MM.1S (cell line): ENCODE data around the gene HECTD2.

Source experiments
- EZH2 ChIP-seq: fragments of 300-600 bp; sonication (generic); optimal IDR thresholded peaks from 2 replicates; pipeline ENCODE3; 2017; ENCODE audit warnings: low read depth, mild to moderate bottlenecking, antibody characterized with exemption, low read length, mixed read lengths
- EZH2phosphoT487 ChIP-seq: fragments of 300-600 bp; sonication (generic); IDR thresholded peaks from 2 replicates; pipeline ENCODE4 v1.6.1; 2018; ENCODE audit warnings: antibody characterized with exemption, low read length
- TF ChIP-seq, protein P1 (sequence below): fragments of 300-600 bp; sonication (generic); IDR thresholded peaks from 2 replicates; pipeline ENCODE4 v1.5.1; 2016; ENCODE audit warnings: antibody characterized with exemption, low read length, mixed read lengths

DNA sequence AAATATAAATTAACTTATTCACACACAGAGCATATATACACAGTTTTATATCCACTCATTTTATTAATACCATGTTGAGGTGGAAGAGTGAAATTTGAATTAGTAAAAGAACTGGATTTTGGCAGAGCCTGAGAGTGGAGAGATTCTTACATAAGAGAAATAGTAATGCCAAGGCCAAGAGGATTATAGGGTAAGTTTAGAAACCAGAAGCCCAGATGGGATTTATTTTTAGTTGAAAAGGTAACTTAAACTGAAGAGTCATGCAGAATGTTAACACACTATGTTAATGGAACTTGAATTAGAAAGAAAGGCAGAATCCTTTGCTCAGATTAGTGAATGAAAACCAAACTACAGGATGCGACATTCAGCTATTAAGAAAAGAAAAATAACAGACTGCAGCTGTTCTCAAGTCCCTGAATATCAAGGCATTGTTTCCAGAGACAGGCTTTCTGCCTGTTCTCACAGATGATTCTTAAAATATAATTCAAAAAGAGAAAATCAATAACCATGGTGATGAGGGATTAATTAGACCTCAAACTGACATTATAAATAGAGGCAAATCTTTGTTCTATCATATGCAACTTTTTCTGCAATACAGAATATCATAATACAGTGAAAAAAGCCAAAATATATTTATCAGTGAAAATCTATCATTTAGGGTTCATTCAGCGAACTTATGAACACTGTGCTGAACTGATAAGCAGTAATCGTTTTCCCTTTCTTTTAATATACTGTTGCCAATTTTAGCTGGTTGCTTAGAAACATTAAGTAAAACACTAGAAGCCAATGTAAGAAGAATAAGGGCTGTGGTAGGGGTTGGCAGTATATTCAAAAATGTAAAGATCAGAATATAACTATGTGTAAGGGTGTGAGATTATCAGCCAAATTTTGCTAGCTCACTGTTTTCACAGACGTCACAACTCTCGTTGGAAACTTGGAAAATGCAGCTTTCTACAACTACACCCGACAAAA, 34.4 kb downstream of the HECTD2 start:
- TF ChIP-seq EZH2phosphoT487 (no peak), EZH2 (no peak)
- TF ChIP-seq, protein P1, sequence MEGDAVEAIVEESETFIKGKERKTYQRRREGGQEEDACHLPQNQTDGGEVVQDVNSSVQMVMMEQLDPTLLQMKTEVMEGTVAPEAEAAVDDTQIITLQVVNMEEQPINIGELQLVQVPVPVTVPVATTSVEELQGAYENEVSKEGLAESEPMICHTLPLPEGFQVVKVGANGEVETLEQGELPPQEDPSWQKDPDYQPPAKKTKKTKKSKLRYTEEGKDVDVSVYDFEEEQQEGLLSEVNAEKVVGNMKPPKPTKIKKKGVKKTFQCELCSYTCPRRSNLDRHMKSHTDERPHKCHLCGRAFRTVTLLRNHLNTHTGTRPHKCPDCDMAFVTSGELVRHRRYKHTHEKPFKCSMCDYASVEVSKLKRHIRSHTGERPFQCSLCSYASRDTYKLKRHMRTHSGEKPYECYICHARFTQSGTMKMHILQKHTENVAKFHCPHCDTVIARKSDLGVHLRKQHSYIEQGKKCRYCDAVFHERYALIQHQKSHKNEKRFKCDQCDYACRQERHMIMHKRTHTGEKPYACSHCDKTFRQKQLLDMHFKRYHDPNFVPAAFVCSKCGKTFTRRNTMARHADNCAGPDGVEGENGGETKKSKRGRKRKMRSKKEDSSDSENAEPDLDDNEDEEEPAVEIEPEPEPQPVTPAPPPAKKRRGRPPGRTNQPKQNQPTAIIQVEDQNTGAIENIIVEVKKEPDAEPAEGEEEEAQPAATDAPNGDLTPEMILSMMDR = no peak
